Uterus (tissue), 4 donors: Measurements from ENCODE around the gene FKBP7. TPM values are rescaled to one million over a fixed set of nuclear protein-coding genes. Genes with fewer than 3 reads are reported as not detected.
"Not testable (repeated sequence)": the region's sequence is repeated elsewhere in the genome, so short reads cannot be mapped to it uniquely, and the experiment has no call there.

Source experiments
- DNase-seq, 2 donors: peaks; one replicate each; pipeline ENCODE4 v3.0.0-alpha.2; 2019 to 2020
- H3K27ac ChIP-seq, 2 donors: fragments of 200-600 bp; sonication (generic); 1 replicate in 1 of 2; 2 replicates in 1 of 2; pipeline ENCODE4 v1.5.1; 2016 to 2018
- H3K27me3 ChIP-seq, 2 donors: fragments of 200-600 bp; sonication (generic); one replicate each; pipeline ENCODE4 v1.5.1; 2018 to 2019; ENCODE audit warnings: control low read depth in 1 of 2
- H3K36me3 ChIP-seq, 2 donors: fragments of 200-600 bp; sonication (generic); one replicate each; pipeline ENCODE4 v1.5.1; 2019; ENCODE audit warnings: control low read depth in 1 of 2
- H3K4me1 ChIP-seq, 2 donors: fragments of 200-600 bp; sonication (generic); one replicate each; pipeline ENCODE4 v1.5.1; 2018 to 2019; ENCODE audit warnings: control low read depth in 1 of 2
- H3K4me3 ChIP-seq, 2 donors: fragments of 200-600 bp; sonication (generic); 1 replicate in 1 of 2; 2 replicates in 1 of 2; pipeline ENCODE4 v1.5.1; 2018 to 2019; ENCODE audit warnings: mild to moderate bottlenecking in 1 of 2
- H3K9me3 ChIP-seq, 2 donors: fragments of 200-600 bp; sonication (generic); one replicate each; pipeline ENCODE4 v1.5.1; 2019; ENCODE audit warnings: control low read depth in 1 of 2
- CTCF ChIP-seq, 4 experiments: fragments of 200-600 bp in 2 of 4; fragments of 450-650 bp in 2 of 4; sonication (generic) in 2 of 4; IDR thresholded peaks; one replicate each; pipeline ENCODE4 v1.5.1; 2016 to 2019; ENCODE audit warnings: antibody characterized with exemption in 4 of 4, mild to moderate bottlenecking in 2 of 4, moderate library complexity in 1 of 4
- POLR2A ChIP-seq, 2 donors: fragments of 450-650 bp; IDR thresholded peaks; one replicate each; pipeline ENCODE4 v1.6.1; 2016; ENCODE audit warnings: antibody characterized with exemption in 2 of 2, mild to moderate bottlenecking in 1 of 2, moderate library complexity in 1 of 2
- intact Hi-C: fragments of 100-400 bp; cut with DNase I; formaldehyde crosslinking; loops from one replicate; pipeline ENCODE4 v1.15.1; 2023; ENCODE audit warnings: low total_unique reads
- total RNA-seq, 4 donors: library from RNA; depleted of rRNA in 3 of 4; stranded (reverse); fragments of >200 nt in 3 of 4; gene quantifications; one replicate each; pipeline versions ENCODE4 v1.1.0 to v1.2.4, GENCODE V29; 2014 to 2023
- donor health status: DM: yes; HTN: yes; CAD: no.

Gene FKBP7
- total RNA-seq = 10 to 100 TPM in 3 of 4 donors, 1 to 10 TPM in 1; 5.4 to 87.2 (median 27.0) TPM

GRCh38 chr2:178478439-178479274, at the start of gene FKBP7:
TSS of gene FKBP7 (minus strand) at chr2:178478600. CDS start at chr2:178478499, 101 bp downstream.
- Histone ChIP-seq H3K36me3 (no peaks in the 10 kb centered on the region), H3K9me3 (no peaks in the 10 kb centered on the region), H3K4me3 (peak within 1 kb of the TSS; percentile 68), H3K27me3 (no peaks in the 10 kb centered on the region), H3K27ac (peak within 1 kb of the TSS; percentile 93 to 99), H3K4me1 (peaks cover 7 to 8% of the 10 kb centered on the region in 2 donors)
- TF ChIP-seq POLR2A (IDR thresholded peaks at IDR 0.05) (peak; percentile 78), CTCF (IDR thresholded peaks at IDR 0.05) (peak; percentile 20 to 35 (median 28))
- intact Hi-C loops = no loop called here
- peak; percentile 84 to 88 for DNase-seq

GRCh38 chr2:178527592-178527991, 49.2 kb upstream of the FKBP7 start:
- Histone ChIP-seq H3K4me3 (no peak overlapping the region), H3K36me3 (no peaks in the 10 kb centered on the region), H3K27ac (no peak overlapping the region), H3K4me1 (no peaks in the 10 kb centered on the region), H3K27me3 (no peaks in the 10 kb centered on the region), H3K9me3 (no peaks in the 10 kb centered on the region)
- intact Hi-C loops = no loop called here
- TF ChIP-seq CTCF (IDR thresholded peaks at IDR 0.05) = no peak
- TF ChIP-seq POLR2A (IDR thresholded peaks at IDR 0.05) = no peak
- no peak for DNase-seq

DNA sequence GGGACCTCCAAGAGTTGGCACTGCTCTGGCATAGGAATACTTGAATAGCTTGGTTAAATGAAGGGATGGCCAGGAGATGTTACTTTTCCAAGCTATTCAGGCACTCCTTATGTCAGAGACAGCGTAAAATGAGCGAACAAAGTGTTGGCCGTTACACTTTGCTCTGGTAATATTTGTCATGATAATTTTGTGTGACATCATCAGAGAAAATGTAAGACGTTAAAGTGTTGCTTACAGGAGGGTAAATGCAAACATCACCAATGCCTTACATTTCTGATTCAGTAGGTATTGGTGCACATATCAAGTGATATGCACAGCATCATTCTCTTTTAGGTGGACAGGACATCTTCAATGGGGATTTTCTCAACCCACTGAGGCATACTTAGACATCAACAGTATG, 47.9 kb upstream of the FKBP7 start:
- Histone ChIP-seq H3K36me3 (no peaks in the 10 kb centered on the region), H3K27me3 (no peaks in the 10 kb centered on the region), H3K4me3 (no peak overlapping the region), H3K4me1 (no peaks in the 10 kb centered on the region), H3K27ac (no peak overlapping the region), H3K9me3 (no peaks in the 10 kb centered on the region)
- intact Hi-C loops = no loop called here
- TF ChIP-seq POLR2A (IDR thresholded peaks at IDR 0.05) (no peak), CTCF (IDR thresholded peaks at IDR 0.05) (no peak)
- DNase-seq = no peak

- H3K36me3 ChIP-seq, H3K27ac ChIP-seq, H3K9me3 ChIP-seq, H3K4me3 ChIP-seq, DNase-seq, intact Hi-C loops, H3K27me3 ChIP-seq, H3K4me1 ChIP-seq: not testable (repeated sequence)
Observed at GRCh38 chr2:178525460-178525859, 47.1 kb upstream of the FKBP7 start.

DNA sequence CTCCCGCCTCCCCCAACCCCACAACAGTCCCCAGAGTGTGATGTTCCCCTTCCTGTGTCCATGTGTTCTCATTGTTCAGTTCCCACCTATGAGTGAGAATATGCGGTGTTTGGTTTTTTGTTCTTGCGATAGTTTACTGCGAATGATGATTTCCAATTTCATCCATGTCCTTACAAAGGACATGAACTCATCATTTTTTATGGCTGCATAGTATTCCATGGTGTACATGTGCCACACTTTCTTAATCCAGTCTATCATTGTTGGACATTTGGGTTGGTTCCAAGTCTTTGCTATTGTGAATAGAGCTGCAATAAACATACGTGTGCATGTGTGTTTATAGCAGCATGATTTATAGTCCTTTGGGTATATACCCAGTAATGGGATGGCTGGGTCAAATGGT, 46.6 kb upstream of the FKBP7 start:
- intact Hi-C loops, H3K27ac ChIP-seq, DNase-seq, H3K9me3 ChIP-seq, H3K36me3 ChIP-seq, H3K4me1 ChIP-seq, H3K27me3 ChIP-seq, H3K4me3 ChIP-seq: not testable (repeated sequence)

- no peak for DNase-seq
- Histone ChIP-seq H3K27ac (peak overlapping the region; percentile 70 to 72), H3K36me3 (no peaks in the 10 kb centered on the region), H3K4me3 (peak overlapping the region; percentile 65 to 76), H3K4me1 (no peaks in the 10 kb centered on the region), H3K27me3 (no peaks in the 10 kb centered on the region), H3K9me3 (no peaks in the 10 kb centered on the region)
- intact Hi-C loops = no loop called here
- TF ChIP-seq POLR2A (IDR thresholded peaks at IDR 0.05) (no peak), CTCF (IDR thresholded peaks at IDR 0.05) (no peak)
Observed at GRCh38 chr2:178523596-178524134, 45.3 kb upstream of the FKBP7 start.
